ENCODE data around the gene MIA. TPM values are rescaled to one million over a fixed set of nuclear protein-coding genes. Genes with fewer than 3 reads are reported as not detected.

MIA gene
- total and polyA plus RNA-seq, 2 of the 4 experiments (the other 2 are of a cell fraction) = 0.44 TPM; not detected in 1

GRCh38 chr19:40781140-40781539 lies 5.8 kb downstream of the MIA start:
- no TSS peak for BruUV-seq (replicated peaks)
- Histone ChIP-seq H2BK120ac (ENCODE audit: low read depth, low read length) (no peak overlapping the region), H3K4me2 (ENCODE audit: low read depth, low read length) (no peak overlapping the region), H4K20me1 (ENCODE audit: insufficient read depth, low read length) (peaks cover 9% of the 10 kb centered on the region; the same call in 1 of the 2 replicates), H3K27ac (ENCODE audit: insufficient read depth, low read length) (no peak overlapping the region), H3K4me3 (ENCODE audit: insufficient read depth, low read depth, low read length) (no peak overlapping the region), H2AK9ac (replicated peaks; ENCODE audit: low read depth, low read length, poor library complexity) (no peak overlapping the region), H3K27me3 (ENCODE audit: control insufficient read depth, insufficient read depth, low read length) (no peaks in the 10 kb centered on the region), H4K5ac (ENCODE audit: low read depth, low read length) (no peak overlapping the region), H3K9ac (ENCODE audit: low read depth, low read length) (no peak overlapping the region), H3K4me1 (ENCODE audit: control insufficient read depth, insufficient read depth, low read length) (peaks cover 6% of the 10 kb centered on the region), H2BK20ac (ENCODE audit: low read depth, low read length) (no peak overlapping the region), H4K91ac (ENCODE audit: insufficient read depth, low read depth, low read length) (no peak overlapping the region), H3K4ac (ENCODE audit: low read depth, low read length) (no peak overlapping the region), H4K8ac (ENCODE audit: low read depth in 2 of 2, low read length in 2 of 2) (no peak overlapping the region), H3K18ac (ENCODE audit: low read depth, low read length) (no peak overlapping the region), H2AK5ac (ENCODE audit: low read depth, low read length) (no peak overlapping the region), H2AFZ (replicated peaks; ENCODE audit: low read length, poor library complexity) (no peak overlapping the region), H3K9me3 (ENCODE audit: control insufficient read depth, insufficient read depth, low read length) (no peaks in the 10 kb centered on the region), H3K79me1 (ENCODE audit: low read depth in 1 of 2, low read length in 2 of 2) (peaks cover 8 to 18% of the 10 kb centered on the region in 2 experiments; a peak in 3 of 4 replicates), H2BK5ac (ENCODE audit: low read depth, low read length, poor library complexity, severe bottlenecking) (no peak overlapping the region), H3K56ac (ENCODE audit: extremely low read depth, insufficient read depth, low read length) (no peak overlapping the region), H3K36me3 (ENCODE audit: control insufficient read depth, insufficient read depth, low read length) (peaks cover 2% of the 10 kb centered on the region), H2BK15ac (ENCODE audit: low read depth, low read length) (no peak overlapping the region), H3K14ac (replicated peaks; ENCODE audit: low read depth, low read length) (no peak overlapping the region), H3K9me1 (ENCODE audit: insufficient read depth, low read length) (peaks cover 10% of the 10 kb centered on the region), H3K23ac (ENCODE audit: low read depth, low read length) (no peak overlapping the region)
- dilution Hi-C loops (cut with HindIII; ENCODE audit: low sequenced_read_pairs, unreplicated experiment) (no loop called here), intact Hi-C loops (cut with micrococcal nuclease) (no loop called here), in situ Hi-C loops (cut with MboI; ENCODE audit: low sequenced_read_pairs) (no loop called here)
- no peak for TF ChIP-seq RCOR1 (IDR thresholded peaks at IDR 0.05; ENCODE audit: insufficient replicate concordance, low read length)
- no peak for TF ChIP-seq MAFK (IDR thresholded peaks at IDR 0.05; ENCODE audit: low read depth, low read length)
- TF ChIP-seq MXI1 (IDR thresholded peaks at IDR 0.05; ENCODE audit: borderline replicate concordance, low read depth, low read length) = no peak
- TF ChIP-seq NFE2L2 (IDR thresholded peaks at IDR 0.05; ENCODE audit: low read depth, low read length) = no peak
- TF ChIP-seq CHD1 (IDR thresholded peaks at IDR 0.05; ENCODE audit: low read depth, low read length) = no peak
- TF ChIP-seq RFX5 (IDR thresholded peaks at IDR 0.05; ENCODE audit: low read depth, low read length) = no peak
- TF ChIP-seq, protein P1, sequence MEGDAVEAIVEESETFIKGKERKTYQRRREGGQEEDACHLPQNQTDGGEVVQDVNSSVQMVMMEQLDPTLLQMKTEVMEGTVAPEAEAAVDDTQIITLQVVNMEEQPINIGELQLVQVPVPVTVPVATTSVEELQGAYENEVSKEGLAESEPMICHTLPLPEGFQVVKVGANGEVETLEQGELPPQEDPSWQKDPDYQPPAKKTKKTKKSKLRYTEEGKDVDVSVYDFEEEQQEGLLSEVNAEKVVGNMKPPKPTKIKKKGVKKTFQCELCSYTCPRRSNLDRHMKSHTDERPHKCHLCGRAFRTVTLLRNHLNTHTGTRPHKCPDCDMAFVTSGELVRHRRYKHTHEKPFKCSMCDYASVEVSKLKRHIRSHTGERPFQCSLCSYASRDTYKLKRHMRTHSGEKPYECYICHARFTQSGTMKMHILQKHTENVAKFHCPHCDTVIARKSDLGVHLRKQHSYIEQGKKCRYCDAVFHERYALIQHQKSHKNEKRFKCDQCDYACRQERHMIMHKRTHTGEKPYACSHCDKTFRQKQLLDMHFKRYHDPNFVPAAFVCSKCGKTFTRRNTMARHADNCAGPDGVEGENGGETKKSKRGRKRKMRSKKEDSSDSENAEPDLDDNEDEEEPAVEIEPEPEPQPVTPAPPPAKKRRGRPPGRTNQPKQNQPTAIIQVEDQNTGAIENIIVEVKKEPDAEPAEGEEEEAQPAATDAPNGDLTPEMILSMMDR (conservative IDR thresholded peaks at IDR 0.05; ENCODE audit: low read depth, low read length) = no peak
- no peak for TF ChIP-seq MAZ (IDR thresholded peaks at IDR 0.05; ENCODE audit: borderline replicate concordance, low read depth, low read length)
- no peak for TF ChIP-seq FOS (IDR thresholded peaks at IDR 0.05; ENCODE audit: low read depth, low read length)
- no peak for TF ChIP-seq SMC3 (IDR thresholded peaks at IDR 0.05; ENCODE audit: low read depth, low read length)
- no peak for TF ChIP-seq BHLHE40 (IDR thresholded peaks at IDR 0.05; ENCODE audit: low read depth, low read length)
- TF ChIP-seq CEBPB (IDR thresholded peaks at IDR 0.05; ENCODE audit: low read depth, low read length) = no peak
- no peak for TF ChIP-seq RAD21 (IDR thresholded peaks at IDR 0.05; ENCODE audit: low read length)
- ATAC-seq (ENCODE audit: low read depth) (no peak), DNase-seq (no peak)
- ChIA-PET CTCF (no interaction called here), POLR2A (ENCODE audit: unreplicated experiment) (no interaction called here)
- 96% methylated on average over 3 of the region's 7 CpGs; no CpG with 5 or more reads in 1 of the 2 experiments for WGBS, 2 experiments (ENCODE audit: extremely low coverage in 2 of 2, insufficient read length in 1 of 2)
